ENCODE measurements around the gene TMEM88. TPM values are rescaled to one million over a fixed set of nuclear protein-coding genes. Genes with fewer than 3 reads are reported as not detected.

The TMEM88 gene
- total RNA-seq, 1 experiment from 2014 or later: 11.3 TPM

GRCh38 chr17:7835814-7836595 is 18.9 kb upstream of the TMEM88 start:
- WGBS (ENCODE audit: extremely low coverage, insufficient read length, low lambda C conversion rate): no CpG with 5 or more reads among the region's 61 CpGs
- H4K91ac ChIP-seq (ENCODE audit: insufficient read length, low read depth, low read length): no peak overlapping the region
- no peak overlapping the region for H4K8ac ChIP-seq (replicated peaks; ENCODE audit: insufficient read length, low read depth, low read length)
- H3K9ac ChIP-seq (ENCODE audit: extremely low read depth, insufficient read length, low read length): no peak overlapping the region
- H2BK20ac ChIP-seq (ENCODE audit: low read depth, low read length, poor library complexity, severe bottlenecking): no peak overlapping the region
- H2BK15ac ChIP-seq (ENCODE audit: low read depth, low read length): no peak overlapping the region
- TF ChIP-seq CTCF (conservative IDR thresholded peaks at IDR 0.05): no peak
- peak overlapping the region; percentile 8 for H3K18ac ChIP-seq (ENCODE audit: insufficient read length, low read depth, low read length)
- H4K20me1 ChIP-seq (ENCODE audit: control insufficient read depth, insufficient read depth, insufficient read length): no peaks in the 10 kb centered on the region
- H3K4ac ChIP-seq (ENCODE audit: low read depth, low read length): no peak overlapping the region
- no peaks in the 10 kb centered on the region for H3K9me3 Mint-ChIP-seq
- no peak overlapping the region for H2BK5ac ChIP-seq (ENCODE audit: insufficient read length, low read length)
- H3K9me3 ChIP-seq (ENCODE audit: control insufficient read depth, low read depth, low read length): no peaks in the 10 kb centered on the region
- H3K27ac Mint-ChIP-seq: peak overlapping the region; percentile 10 to 98 (median 97); a peak in 5 of 7 replicates
- peaks cover 2% of the 10 kb centered on the region; the same call in 1 of the 2 replicates for H3K4me1 ChIP-seq (ENCODE audit: insufficient read depth, low read length)
- no peak overlapping the region for H3K23ac ChIP-seq (ENCODE audit: insufficient read length, low read depth, low read length)
- peaks cover 2 to 10% (median 9%) of the 10 kb centered on the region in 3 experiments; a peak in 5 of 7 replicates for H3K36me3 Mint-ChIP-seq (ENCODE audit: insufficient read depth in 1 of 3, low read depth in 3 of 3)
- no peaks in the 10 kb centered on the region for H3K79me2 ChIP-seq (ENCODE audit: insufficient read depth, low read length)
- H3K27me3 ChIP-seq (ENCODE audit: insufficient read depth, low read length): peaks cover 33% of the 10 kb centered on the region; the same call in 1 of the 2 replicates
- no peak overlapping the region for H2AK5ac ChIP-seq (ENCODE audit: insufficient read length, low read length)
- no peak overlapping the region for H2AFZ ChIP-seq (ENCODE audit: low read length)
- no peak overlapping the region for H4K5ac ChIP-seq (ENCODE audit: insufficient read length, low read depth, low read length)
- peaks cover 46% of the 10 kb centered on the region for H3K27me3 Mint-ChIP-seq (ENCODE audit: low read depth)
- DNase-seq: no peak
- H3K27ac ChIP-seq (ENCODE audit: insufficient read length, low read depth, low read length): no peak overlapping the region
- peak overlapping the region; percentile 75 for H3K4me2 ChIP-seq (ENCODE audit: insufficient read depth, insufficient read length, low read length)
- no peak overlapping the region for H3K56ac ChIP-seq (ENCODE audit: insufficient read length, low read depth, low read length)
- no peak overlapping the region for H3T11ph ChIP-seq (ENCODE audit: low read length)
- no peak overlapping the region for H2BK120ac ChIP-seq (ENCODE audit: low read depth, low read length, poor library complexity, severe bottlenecking)
- peaks cover 31% of the 10 kb centered on the region for H3K23me2 ChIP-seq (ENCODE audit: insufficient read length, low read depth, low read length, poor library complexity, severe bottlenecking)
- no peaks in the 10 kb centered on the region for H3K79me1 ChIP-seq (ENCODE audit: insufficient read depth, low read depth, low read length, poor library complexity, severe bottlenecking)
- peaks cover 47 to 51% of the 10 kb centered on the region in 2 experiments for H3K4me1 Mint-ChIP-seq
- H2BK12ac ChIP-seq (ENCODE audit: insufficient read length, low read depth, low read length): no peak overlapping the region
- peak overlapping the region; percentile 49; the same call in 1 of the 2 replicates for H3K14ac ChIP-seq (ENCODE audit: insufficient read depth, low read length)
- H3K4me3 Mint-ChIP-seq: peak overlapping the region; percentile 86 to 89
